WTC11 (cell line): Measurements from ENCODE around the gene MAPKAP1.

Source experiments
- IRF2 ChIP-seq: sonication (generic); formaldehyde crosslinking; IDR thresholded peaks from 2 replicates; pipeline ENCODE4 v1.8.0; 2022; ENCODE audit warnings: low read depth, missing genetic modification reagents, borderline replicate concordance
- JUN ChIP-seq: sonication (generic); formaldehyde crosslinking; IDR thresholded peaks from 2 replicates; pipeline ENCODE4 v1.8.0; 2023; ENCODE audit warnings: mild to moderate bottlenecking, missing genetic modification reagents
- KAT7 ChIP-seq: sonication (generic); formaldehyde crosslinking; IDR thresholded peaks from 2 replicates; pipeline ENCODE4 v1.8.1; 2023; ENCODE audit warnings: missing genetic modification reagents, mild to moderate bottlenecking, borderline replicate concordance
- NR1H2 ChIP-seq: sonication (generic); formaldehyde crosslinking; IDR thresholded peaks from 2 replicates; pipeline ENCODE4 v1.9.0; 2021; ENCODE audit warnings: mild to moderate bottlenecking, moderate library complexity, missing genetic modification reagents
- SP1 ChIP-seq: sonication (generic); formaldehyde crosslinking; conservative IDR thresholded peaks from 2 replicates; pipeline ENCODE4 v1.8.1; 2022; ENCODE audit warnings: missing genetic modification reagents
- ZBTB21 ChIP-seq: sonication (generic); formaldehyde crosslinking; IDR thresholded peaks from 2 replicates; pipeline ENCODE4 v1.8.1; 2023; ENCODE audit warnings: mild to moderate bottlenecking, missing genetic modification reagents, borderline replicate concordance
- ZNF121 ChIP-seq: sonication (generic); formaldehyde crosslinking; IDR thresholded peaks from 2 replicates; pipeline ENCODE4 v1.8.0; 2023; ENCODE audit warnings: missing genetic modification reagents
- ZNF232 ChIP-seq: sonication (generic); formaldehyde crosslinking; IDR thresholded peaks from 2 replicates; pipeline ENCODE4 v1.8.0; 2022; ENCODE audit warnings: mild to moderate bottlenecking, missing genetic modification reagents
- TF ChIP-seq, protein P1 (sequence below): fragments of 200-600 bp; IDR thresholded peaks from 2 replicates; pipeline ENCODE4 v1.8.0; 2022; ENCODE audit warnings: antibody characterized with exemption
- TF ChIP-seq, protein P2 (sequence below): sonication (generic); formaldehyde crosslinking; IDR thresholded peaks from 2 replicates; pipeline ENCODE4 v1.8.0; 2022; ENCODE audit warnings: mild to moderate bottlenecking, missing genetic modification reagents
- TF ChIP-seq, protein P3 (sequence below): sonication (generic); formaldehyde crosslinking; IDR thresholded peaks from 2 replicates; pipeline ENCODE4 v1.8.1; 2022; ENCODE audit warnings: low read depth, mild to moderate bottlenecking, moderate library complexity, missing genetic modification reagents, borderline replicate concordance
- TF ChIP-seq, protein P4 (sequence below): sonication (generic); formaldehyde crosslinking; IDR thresholded peaks from 2 replicates; pipeline ENCODE4 v1.8.1; 2023; ENCODE audit warnings: mild to moderate bottlenecking, missing genetic modification reagents, moderate library complexity
- TF ChIP-seq, protein P5 (sequence below): sonication (generic); formaldehyde crosslinking; IDR thresholded peaks from 2 replicates; pipeline ENCODE4 v1.8.1; 2022; ENCODE audit warnings: low read depth, missing genetic modification reagents, borderline replicate concordance

DNA sequence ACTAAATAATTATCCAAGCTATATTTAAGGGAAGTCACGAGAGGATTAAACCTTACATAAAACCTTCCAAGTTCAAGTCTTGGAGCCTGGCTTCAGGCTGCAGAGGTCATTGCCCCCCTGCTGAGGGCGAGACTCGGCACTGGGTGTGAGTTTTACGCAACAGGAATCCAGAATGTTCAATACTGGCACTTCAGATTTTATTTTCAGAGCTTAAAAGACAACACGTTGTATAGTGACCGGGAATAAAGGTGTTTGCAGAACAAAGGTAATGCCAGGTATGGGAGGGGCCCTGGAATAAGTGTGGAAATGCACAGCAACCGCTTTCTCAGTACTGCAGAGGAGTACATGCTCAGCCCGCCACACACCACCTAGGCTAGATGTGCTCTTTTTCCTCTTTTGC lies 238.4 kb downstream of the MAPKAP1 start:
- TF ChIP-seq, protein P1, sequence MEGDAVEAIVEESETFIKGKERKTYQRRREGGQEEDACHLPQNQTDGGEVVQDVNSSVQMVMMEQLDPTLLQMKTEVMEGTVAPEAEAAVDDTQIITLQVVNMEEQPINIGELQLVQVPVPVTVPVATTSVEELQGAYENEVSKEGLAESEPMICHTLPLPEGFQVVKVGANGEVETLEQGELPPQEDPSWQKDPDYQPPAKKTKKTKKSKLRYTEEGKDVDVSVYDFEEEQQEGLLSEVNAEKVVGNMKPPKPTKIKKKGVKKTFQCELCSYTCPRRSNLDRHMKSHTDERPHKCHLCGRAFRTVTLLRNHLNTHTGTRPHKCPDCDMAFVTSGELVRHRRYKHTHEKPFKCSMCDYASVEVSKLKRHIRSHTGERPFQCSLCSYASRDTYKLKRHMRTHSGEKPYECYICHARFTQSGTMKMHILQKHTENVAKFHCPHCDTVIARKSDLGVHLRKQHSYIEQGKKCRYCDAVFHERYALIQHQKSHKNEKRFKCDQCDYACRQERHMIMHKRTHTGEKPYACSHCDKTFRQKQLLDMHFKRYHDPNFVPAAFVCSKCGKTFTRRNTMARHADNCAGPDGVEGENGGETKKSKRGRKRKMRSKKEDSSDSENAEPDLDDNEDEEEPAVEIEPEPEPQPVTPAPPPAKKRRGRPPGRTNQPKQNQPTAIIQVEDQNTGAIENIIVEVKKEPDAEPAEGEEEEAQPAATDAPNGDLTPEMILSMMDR: no peak
- TF ChIP-seq NR1H2 (CRISPR knock-in tag): no peak
- TF ChIP-seq SP1 (CRISPR knock-in tag): no peak
- TF ChIP-seq, protein P2, sequence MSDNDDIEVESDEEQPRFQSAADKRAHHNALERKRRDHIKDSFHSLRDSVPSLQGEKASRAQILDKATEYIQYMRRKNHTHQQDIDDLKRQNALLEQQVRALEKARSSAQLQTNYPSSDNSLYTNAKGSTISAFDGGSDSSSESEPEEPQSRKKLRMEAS (CRISPR knock-in tag): no peak
- TF ChIP-seq, protein P3, sequence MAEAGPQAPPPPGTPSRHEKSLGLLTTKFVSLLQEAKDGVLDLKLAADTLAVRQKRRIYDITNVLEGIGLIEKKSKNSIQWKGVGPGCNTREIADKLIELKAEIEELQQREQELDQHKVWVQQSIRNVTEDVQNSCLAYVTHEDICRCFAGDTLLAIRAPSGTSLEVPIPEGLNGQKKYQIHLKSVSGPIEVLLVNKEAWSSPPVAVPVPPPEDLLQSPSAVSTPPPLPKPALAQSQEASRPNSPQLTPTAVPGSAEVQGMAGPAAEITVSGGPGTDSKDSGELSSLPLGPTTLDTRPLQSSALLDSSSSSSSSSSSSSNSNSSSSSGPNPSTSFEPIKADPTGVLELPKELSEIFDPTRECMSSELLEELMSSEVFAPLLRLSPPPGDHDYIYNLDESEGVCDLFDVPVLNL (CRISPR knock-in tag): no peak
- no peak for TF ChIP-seq ZBTB21 (CRISPR knock-in tag)
- TF ChIP-seq, protein P4, sequence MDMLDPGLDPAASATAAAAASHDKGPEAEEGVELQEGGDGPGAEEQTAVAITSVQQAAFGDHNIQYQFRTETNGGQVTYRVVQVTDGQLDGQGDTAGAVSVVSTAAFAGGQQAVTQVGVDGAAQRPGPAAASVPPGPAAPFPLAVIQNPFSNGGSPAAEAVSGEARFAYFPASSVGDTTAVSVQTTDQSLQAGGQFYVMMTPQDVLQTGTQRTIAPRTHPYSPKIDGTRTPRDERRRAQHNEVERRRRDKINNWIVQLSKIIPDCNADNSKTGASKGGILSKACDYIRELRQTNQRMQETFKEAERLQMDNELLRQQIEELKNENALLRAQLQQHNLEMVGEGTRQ (CRISPR knock-in tag): no peak
- no peak for TF ChIP-seq JUN (CRISPR knock-in tag)
- TF ChIP-seq IRF2 (CRISPR knock-in tag): no peak
- no peak for TF ChIP-seq KAT7 (CRISPR knock-in tag)
- TF ChIP-seq ZNF232: no peak
- no peak for TF ChIP-seq ZNF121 (CRISPR knock-in tag)
- TF ChIP-seq, protein P5, sequence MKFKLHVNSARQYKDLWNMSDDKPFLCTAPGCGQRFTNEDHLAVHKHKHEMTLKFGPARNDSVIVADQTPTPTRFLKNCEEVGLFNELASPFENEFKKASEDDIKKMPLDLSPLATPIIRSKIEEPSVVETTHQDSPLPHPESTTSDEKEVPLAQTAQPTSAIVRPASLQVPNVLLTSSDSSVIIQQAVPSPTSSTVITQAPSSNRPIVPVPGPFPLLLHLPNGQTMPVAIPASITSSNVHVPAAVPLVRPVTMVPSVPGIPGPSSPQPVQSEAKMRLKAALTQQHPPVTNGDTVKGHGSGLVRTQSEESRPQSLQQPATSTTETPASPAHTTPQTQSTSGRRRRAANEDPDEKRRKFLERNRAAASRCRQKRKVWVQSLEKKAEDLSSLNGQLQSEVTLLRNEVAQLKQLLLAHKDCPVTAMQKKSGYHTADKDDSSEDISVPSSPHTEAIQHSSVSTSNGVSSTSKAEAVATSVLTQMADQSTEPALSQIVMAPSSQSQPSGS (CRISPR knock-in tag): no peak
